Left kidney (tissue), 2 donors: ENCODE data around the gene RSPH1. TPM values are rescaled to one million over a fixed set of nuclear protein-coding genes. Genes with fewer than 3 reads are reported as not detected.
"Not testable (repeated sequence)": the region's sequence is repeated elsewhere in the genome, so short reads cannot be mapped to it uniquely, and the experiment has no call there.

Experiments
- DNase-seq: peaks from one replicate; pipeline ENCODE4 v3.0.0-alpha.2; 2013
- polyA plus RNA-seq: library from polyadenylated mRNA; unstranded; fragments of 120-200 nt; gene quantifications from one replicate; pipeline ENCODE4 v1.2.1, GENCODE V29; 2013; ENCODE audit not compliant: insufficient read length

The RSPH1 gene
- polyA plus RNA-seq, 1 donor: 14.4 TPM

GRCh38 chr21:42489006-42489563, 6.9 kb downstream of the RSPH1 start:
- DNase-seq: no peak

GRCh38 chr21:42486531-42486930, 9.5 kb downstream of the RSPH1 start:
- no peak for DNase-seq

GRCh38 chr21:42486072-42486471, 10.0 kb downstream of the RSPH1 start:
- no peak for DNase-seq

- DNase-seq: no peak
Observed at GRCh38 chr21:42484966-42485365, 11.1 kb downstream of the RSPH1 start.

- no peak for DNase-seq
Observed at GRCh38 chr21:42481169-42481568, 14.9 kb downstream of the RSPH1 start.

GRCh38 chr21:42480736-42481135, 15.3 kb downstream of the RSPH1 start:
- no peak for DNase-seq

- DNase-seq: no peak
Observed at GRCh38 chr21:42479582-42479981, 16.4 kb downstream of the RSPH1 start.

GRCh38 chr21:42478504-42478903, 17.5 kb downstream of the RSPH1 start:
- no peak for DNase-seq

GRCh38 chr21:42476388-42477331, 19.4 kb downstream of the RSPH1 start:
- DNase-seq: no peak

- DNase-seq: no peak
Observed at GRCh38 chr21:42475526-42476387, 20.3 kb downstream of the RSPH1 start.

- no peak for DNase-seq
Observed at GRCh38 chr21:42475036-42475435, 21.0 kb downstream of the RSPH1 start.

GRCh38 chr21:42474043-42474831, 21.8 kb downstream of the RSPH1 start:
- no peak for DNase-seq

- DNase-seq: no peak
Observed at GRCh38 chr21:42473498-42474042, 22.5 kb downstream of the RSPH1 start.

GRCh38 chr21:42472521-42472920, 23.5 kb downstream of the RSPH1 start:
- no peak for DNase-seq

- no peak for DNase-seq
Observed at GRCh38 chr21:42471716-42472330, 24.2 kb downstream of the RSPH1 start.

GRCh38 chr21:42471206-42471605, 24.8 kb downstream of the RSPH1 start:
- DNase-seq: no peak

- not testable (repeated sequence) for DNase-seq
Observed at GRCh38 chr21:42469726-42470125, 26.3 kb downstream of the RSPH1 start.

GRCh38 chr21:42469272-42469671, 26.8 kb downstream of the RSPH1 start:
- DNase-seq: no peak

GRCh38 chr21:42468491-42469131, 27.4 kb downstream of the RSPH1 start:
- no peak for DNase-seq
